Vagina (tissue), 2 donors: ENCODE data around the gene CIAO3.

Experiments used
- CTCF ChIP-seq, 3 experiments: fragments of 450-650 bp in 2 of 3; fragments of 200-600 bp in 1 of 3; sonication (generic) in 1 of 3; IDR thresholded peaks; one replicate each; pipeline ENCODE4 v1.5.1; 2017 to 2019; ENCODE audit warnings: antibody characterized with exemption in 3 of 3, mild to moderate bottlenecking in 2 of 3, moderate library complexity in 2 of 3
- POLR2A ChIP-seq, 2 donors: fragments of 450-650 bp; IDR thresholded peaks; one replicate each; pipeline ENCODE4 v1.6.1; 2017; ENCODE audit warnings: antibody characterized with exemption in 2 of 2, mild to moderate bottlenecking in 2 of 2, moderate library complexity in 2 of 2

GRCh38 chr16:762595-763268 lies 21.9 kb upstream of the CIAO3 start:
- TF ChIP-seq CTCF (IDR thresholded peaks at IDR 0.05) = no peak
- no peak for TF ChIP-seq POLR2A (IDR thresholded peaks at IDR 0.05)
